Thoracic aorta (tissue), 2 donors: ENCODE data around the gene NDUFA3. TPM values are rescaled to one million over a fixed set of nuclear protein-coding genes. Genes with fewer than 3 reads are reported as not detected.
"Not testable (repeated sequence)": the region's sequence is repeated elsewhere in the genome, so short reads cannot be mapped to it uniquely, and the experiment has no call there.

Experiments
- ATAC-seq: fragments of 150-250 bp; one replicate; pipeline ENCODE4 v1.8.0; 2017; ENCODE audit warnings: low read depth; ENCODE audit not compliant: insufficient number of reproducible peaks, low FRiP score
- DNase-seq: peaks from one replicate; pipeline ENCODE4 v3.0.0-alpha.2; 2020; ENCODE audit warnings: low spot score
- H3K27ac ChIP-seq, 2 donors: fragments of 200-600 bp; sonication (generic); 1 replicate in 1 of 2; 2 replicates in 1 of 2; pipeline ENCODE4 v1.5.1; 2016; ENCODE audit warnings: mild to moderate bottlenecking in 2 of 2, moderate library complexity in 2 of 2
- H3K27me3 ChIP-seq: fragments of 200-600 bp; sonication (generic); replicated peaks from 2 replicates; pipeline ENCODE4 v1.6.0; 2016; ENCODE audit warnings: mild to moderate bottlenecking; ENCODE audit not compliant: insufficient read depth
- H3K36me3 ChIP-seq: fragments of 200-600 bp; sonication (generic); one replicate; pipeline ENCODE4 v1.5.1; 2016
- H3K4me1 ChIP-seq, 2 donors: fragments of 200-600 bp; sonication (generic); 1 replicate in 1 of 2; 2 replicates in 1 of 2; pipeline versions ENCODE4 v1.5.1 to v1.6.0; 2016; ENCODE audit warnings: low read depth in 2 of 2, mild to moderate bottlenecking in 1 of 2; ENCODE audit not compliant: control insufficient read depth in 1 of 2
- H3K4me3 ChIP-seq: fragments of 200-600 bp; sonication (generic); 2 replicates; pipeline ENCODE4 v1.5.1; 2016; ENCODE audit warnings: mild to moderate bottlenecking
- H3K9me3 ChIP-seq: fragments of 200-600 bp; sonication (generic); 2 replicates; pipeline ENCODE4 v1.5.1; 2016
- total RNA-seq, 2 donors: library from RNA; depleted of rRNA; stranded (reverse); fragments of >200 nt; gene quantifications; one replicate each; pipeline versions ENCODE4 v1.1.0 to v1.2.3, GENCODE V29; 2016
- TF ChIP-seq, protein P1 (sequence below): fragments of 200-600 bp; sonication (generic); IDR thresholded peaks from one replicate; pipeline ENCODE4 v1.5.1; 2019; ENCODE audit warnings: antibody characterized with exemption

NDUFA3 gene
- total RNA-seq, 2 donors from 2014 or later: 13.0 to 16.6 TPM

- Histone ChIP-seq H3K9me3 (no peaks in the 10 kb centered on the region), H3K36me3 (no peaks in the 10 kb centered on the region), H3K4me3 (peak overlapping the region; percentile 63), H3K27ac (no peak overlapping the region), H3K27me3 (no peaks in the 10 kb centered on the region), H3K4me1 (peaks cover 5 to 12% of the 10 kb centered on the region in 2 donors)
- ATAC-seq (no peak), DNase-seq (no peak)
- TF ChIP-seq, protein P1, sequence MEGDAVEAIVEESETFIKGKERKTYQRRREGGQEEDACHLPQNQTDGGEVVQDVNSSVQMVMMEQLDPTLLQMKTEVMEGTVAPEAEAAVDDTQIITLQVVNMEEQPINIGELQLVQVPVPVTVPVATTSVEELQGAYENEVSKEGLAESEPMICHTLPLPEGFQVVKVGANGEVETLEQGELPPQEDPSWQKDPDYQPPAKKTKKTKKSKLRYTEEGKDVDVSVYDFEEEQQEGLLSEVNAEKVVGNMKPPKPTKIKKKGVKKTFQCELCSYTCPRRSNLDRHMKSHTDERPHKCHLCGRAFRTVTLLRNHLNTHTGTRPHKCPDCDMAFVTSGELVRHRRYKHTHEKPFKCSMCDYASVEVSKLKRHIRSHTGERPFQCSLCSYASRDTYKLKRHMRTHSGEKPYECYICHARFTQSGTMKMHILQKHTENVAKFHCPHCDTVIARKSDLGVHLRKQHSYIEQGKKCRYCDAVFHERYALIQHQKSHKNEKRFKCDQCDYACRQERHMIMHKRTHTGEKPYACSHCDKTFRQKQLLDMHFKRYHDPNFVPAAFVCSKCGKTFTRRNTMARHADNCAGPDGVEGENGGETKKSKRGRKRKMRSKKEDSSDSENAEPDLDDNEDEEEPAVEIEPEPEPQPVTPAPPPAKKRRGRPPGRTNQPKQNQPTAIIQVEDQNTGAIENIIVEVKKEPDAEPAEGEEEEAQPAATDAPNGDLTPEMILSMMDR: no peak
These were observed 7.4 kb upstream of the NDUFA3 start for GRCh38 chr19:54095136-54095858.

DNA sequence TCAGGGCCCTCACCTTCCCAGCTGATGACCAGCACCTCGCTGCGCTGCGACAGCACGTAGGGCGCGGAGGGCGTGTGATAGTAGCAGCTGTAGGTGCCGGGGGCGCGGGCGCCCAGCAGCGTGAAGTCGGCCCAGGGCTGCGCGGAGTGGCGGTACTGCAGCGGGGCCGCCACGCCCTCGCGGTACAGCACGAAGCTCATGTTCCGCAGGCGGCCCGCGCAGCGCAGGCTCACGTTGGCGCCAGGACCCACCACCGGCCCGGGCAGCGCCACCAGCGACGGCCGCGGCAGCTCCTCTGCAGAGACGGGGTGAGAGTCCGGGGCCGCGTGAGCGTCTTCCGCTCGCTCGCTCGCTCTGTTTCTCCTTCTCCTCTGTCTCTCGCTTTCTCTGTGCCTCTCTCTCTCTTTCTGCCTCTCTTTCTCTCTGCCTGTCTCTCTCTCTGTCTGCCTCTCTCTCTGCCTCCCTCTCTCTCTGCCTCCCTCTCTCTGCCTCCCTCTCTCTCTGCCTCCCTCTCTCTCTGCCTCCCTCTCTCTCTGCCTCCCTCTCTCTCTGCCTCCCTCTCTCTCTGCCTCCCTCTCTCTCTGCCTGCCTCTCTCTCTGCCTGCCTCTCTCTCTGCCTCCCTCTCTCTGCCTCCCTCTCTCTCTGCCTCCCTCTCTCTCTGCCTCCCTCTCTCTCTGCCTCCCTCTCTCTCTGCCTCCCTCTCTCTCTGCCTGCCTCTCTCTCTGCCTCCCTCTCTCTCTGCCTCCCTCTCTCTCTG lies 6.6 kb upstream of the NDUFA3 start:
- not testable (repeated sequence) for ATAC-seq, H3K9me3 ChIP-seq, H3K27ac ChIP-seq, H3K36me3 ChIP-seq, H3K27me3 ChIP-seq, DNase-seq
- H3K4me3 ChIP-seq: peak overlapping the region; percentile 63
- peaks cover 5 to 12% of the 10 kb centered on the region in 2 donors for H3K4me1 ChIP-seq

DNA sequence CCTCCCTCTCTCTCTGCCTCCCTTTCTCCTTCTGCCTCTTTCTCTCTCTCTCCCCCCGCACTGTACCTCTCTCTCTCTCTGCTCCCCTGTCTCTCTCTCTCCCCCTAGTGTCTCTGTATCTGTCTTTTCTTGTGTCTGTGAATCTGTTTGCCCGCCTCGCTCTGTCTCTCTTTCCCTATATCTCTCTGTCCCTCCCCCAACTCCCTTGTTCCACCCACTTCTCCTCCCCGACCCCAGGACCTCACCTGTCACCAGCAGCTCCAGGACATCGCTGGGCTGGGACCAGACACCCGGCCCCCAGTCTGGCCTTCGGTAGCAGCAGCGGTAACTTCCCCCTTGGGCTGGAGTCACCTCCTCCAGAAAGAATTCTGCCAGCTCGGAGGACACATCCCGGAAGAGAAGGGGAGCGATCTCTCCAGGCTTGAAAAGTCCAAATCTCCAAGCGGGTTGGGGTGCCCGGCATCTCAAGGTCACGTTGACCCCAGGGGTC lies 6.0 kb upstream of the NDUFA3 start:
- no peaks in the 10 kb centered on the region for H3K9me3 ChIP-seq
- DNase-seq: no peak
- ATAC-seq: no peak
- no peaks in the 10 kb centered on the region for H3K27me3 ChIP-seq
- no peak overlapping the region for H3K27ac ChIP-seq
- peaks cover 5 to 12% of the 10 kb centered on the region in 2 donors for H3K4me1 ChIP-seq
- no peaks in the 10 kb centered on the region for H3K36me3 ChIP-seq
- peak overlapping the region; percentile 56 for H3K4me3 ChIP-seq
- TF ChIP-seq, protein P1: no peak

DNA sequence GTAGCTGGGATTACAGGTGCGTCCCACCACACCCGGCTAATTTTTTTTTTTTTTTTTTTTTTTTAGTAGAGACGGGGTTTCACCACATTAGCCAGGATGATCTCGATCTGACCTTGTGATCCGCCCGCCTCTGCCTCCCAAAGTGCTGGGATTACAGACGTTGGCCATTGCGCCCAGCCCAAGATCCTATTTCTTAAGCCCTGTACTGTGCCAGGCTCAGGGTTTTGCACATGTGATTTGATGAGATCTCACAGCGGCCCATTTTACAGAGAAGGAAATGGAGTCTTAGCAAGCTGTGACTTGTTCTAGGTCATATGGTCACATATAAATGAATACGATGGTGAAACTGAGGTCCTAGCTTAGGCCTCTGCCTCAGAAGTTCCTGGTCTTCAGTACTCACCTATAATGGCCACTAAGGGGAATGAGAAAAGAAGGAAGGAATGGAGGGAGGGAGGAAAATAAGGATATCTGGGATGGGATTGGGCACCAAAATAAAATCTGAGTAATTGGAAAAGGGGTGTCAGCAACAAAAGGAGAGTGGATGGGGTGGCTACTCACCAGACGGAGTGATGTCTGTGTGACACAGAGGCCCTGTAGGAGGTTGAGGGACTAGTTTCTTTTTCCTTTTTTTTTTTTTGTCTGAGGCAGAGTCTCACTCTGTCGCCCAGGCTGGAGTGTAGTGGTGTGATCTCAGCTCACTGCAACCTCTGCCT lies 3.3 kb upstream of the NDUFA3 start:
- H3K4me3 ChIP-seq: no peak overlapping the region
- ATAC-seq (no peak), DNase-seq (no peak)
- H3K27ac ChIP-seq: no peak overlapping the region
- peaks cover 13 to 24% of the 10 kb centered on the region in 2 donors for H3K4me1 ChIP-seq
- no peaks in the 10 kb centered on the region for H3K9me3 ChIP-seq
- H3K36me3 ChIP-seq: no peaks in the 10 kb centered on the region
- no peaks in the 10 kb centered on the region for H3K27me3 ChIP-seq
- TF ChIP-seq, protein P1: no peak

GRCh38 chr19:54099903-54100255 lies 2.8 kb upstream of the NDUFA3 start:
- peaks cover 13 to 25% of the 10 kb centered on the region in 2 donors for H3K4me1 ChIP-seq
- peak overlapping the region; percentile 52 for H3K4me3 ChIP-seq
- not testable (repeated sequence) for H3K36me3 ChIP-seq, H3K27ac ChIP-seq, DNase-seq, ATAC-seq, H3K9me3 ChIP-seq, H3K27me3 ChIP-seq

- TF ChIP-seq, protein P1: no peak
- ATAC-seq: no peak
- H3K36me3 ChIP-seq: peaks cover 2% of the 10 kb centered on the region
- H3K9me3 ChIP-seq: no peaks in the 10 kb centered on the region
- H3K4me3 ChIP-seq: peak within 1 kb of the TSS; percentile 52
- no peak for DNase-seq
- peaks cover 11 to 21% of the 10 kb centered on the region in 2 donors for H3K4me1 ChIP-seq
- H3K27ac ChIP-seq: no peak within 1 kb of the TSS
- H3K27me3 ChIP-seq: no peaks in the 10 kb centered on the region
These were observed 2.1 kb upstream of the NDUFA3 start, which contains the start of gene OSCAR for GRCh38 chr19:54100561-54100960. Gene OSCAR (minus strand): TSS chr19:54100803. CDS start chr19:54100792, 11 bp downstream.
